Keratinocyte (primary cell): Measurements from ENCODE around the gene EIF3A. TPM values are rescaled to one million over a fixed set of nuclear protein-coding genes. Genes with fewer than 3 reads are reported as not detected.

Source experiments
- DNase-seq: peaks from one replicate; pipeline ENCODE4 v3.0.0-alpha.2; 2011; ENCODE audit warnings: low read depth, missing footprints, low spot score
- FAIRE-seq: peaks from 2 replicates; lab custom pipeline; 2011; peaks lifted over from hg19 to GRCh38; lab: Jason Lieb, UNC
- H2AFZ ChIP-seq: 2 replicates; pipeline ENCODE4 v1.6.0; 2012; ENCODE audit warnings: low read length, control low read depth, inconsistent platforms; ENCODE audit not compliant: control insufficient read depth
- H3K27ac ChIP-seq: 2 replicates; pipeline ENCODE4 v1.5.1; 2011; ENCODE audit warnings: low read length; ENCODE audit not compliant: control insufficient read depth, insufficient read depth
- H3K27me3 ChIP-seq: 3 replicates; pipeline ENCODE4 v1.6.0; 2011; ENCODE audit warnings: low read length; ENCODE audit not compliant: control insufficient read depth, insufficient read depth; ENCODE audit errors: extremely low read depth
- H3K36me3 ChIP-seq, 2 experiments: 2 replicates in 1 of 2; 3 replicates in 1 of 2; pipeline ENCODE4 v1.5.1; 2011; ENCODE audit warnings: low read length in 2 of 2, mild to moderate bottlenecking in 1 of 2; ENCODE audit not compliant: control insufficient read depth in 2 of 2, insufficient read depth in 2 of 2; ENCODE audit errors: extremely low read depth in 1 of 2
- H3K4me1 ChIP-seq: 3 replicates; pipeline ENCODE4 v1.5.1; 2011; ENCODE audit warnings: low read length; ENCODE audit not compliant: control insufficient read depth, insufficient read depth; ENCODE audit errors: extremely low read depth
- H3K4me2 ChIP-seq: 3 replicates; pipeline ENCODE4 v1.6.0; 2011; ENCODE audit warnings: low read depth, low read length; ENCODE audit not compliant: control insufficient read depth, insufficient read depth; ENCODE audit errors: extremely low read depth
- H3K4me3 ChIP-seq, 3 experiments: fragments of 200-600 bp in 1 of 3; sonication (generic) in 1 of 3; 2 replicates in 2 of 3; 3 replicates in 1 of 3; pipeline ENCODE4 v1.5.1; 2011 to 2016; ENCODE audit warnings: low read length in 3 of 3, mild to moderate bottlenecking in 3 of 3, control low read depth in 2 of 3, inconsistent platforms in 1 of 3, low read depth in 1 of 3, mixed read lengths in 1 of 3, mixed run types in 1 of 3, moderate library complexity in 1 of 3; ENCODE audit not compliant: control insufficient read depth in 2 of 3, insufficient read depth in 2 of 3; ENCODE audit errors: extremely low read depth in 1 of 3
- H3K79me2 ChIP-seq: 2 replicates; pipeline ENCODE4 v1.6.0; 2012; ENCODE audit warnings: low read length; ENCODE audit not compliant: control insufficient read depth, insufficient read depth
- H3K9ac ChIP-seq: 3 replicates; pipeline ENCODE4 v1.6.0; 2011; ENCODE audit warnings: low read length; ENCODE audit not compliant: control insufficient read depth, insufficient read depth; ENCODE audit errors: extremely low read depth
- H3K9me1 ChIP-seq: 3 replicates; pipeline ENCODE4 v1.6.0; 2011; ENCODE audit warnings: low read length; ENCODE audit not compliant: control insufficient read depth, insufficient read depth; ENCODE audit errors: extremely low read depth
- H3K9me3 ChIP-seq: 2 replicates; pipeline ENCODE4 v1.5.1; 2012; ENCODE audit warnings: low read depth, low read length; ENCODE audit not compliant: control insufficient read depth
- H4K20me1 ChIP-seq: 3 replicates; pipeline ENCODE4 v1.6.0; 2011; ENCODE audit warnings: low read length; ENCODE audit not compliant: control insufficient read depth, insufficient read depth; ENCODE audit errors: extremely low read depth
- CTCF ChIP-seq, 3 experiments: IDR thresholded peaks in 1 of 3; conservative IDR thresholded peaks in 1 of 3; optimal IDR thresholded peaks in 1 of 3; 2 replicates in 2 of 3; 3 replicates in 1 of 3; pipeline versions ENCODE3 to v1.5.1; 2011; ENCODE audit warnings: low read length in 3 of 3, mild to moderate bottlenecking in 3 of 3, moderate library complexity in 2 of 3, control low read depth in 1 of 3, inconsistent platforms in 1 of 3; ENCODE audit not compliant: insufficient read depth in 2 of 3; ENCODE audit errors: extremely low read depth in 1 of 3
- EZH2 ChIP-seq: IDR thresholded peaks from one replicate; pipeline ENCODE4 v1.6.1; 2012; ENCODE audit warnings: inconsistent platforms, mild to moderate bottlenecking, low read length, moderate library complexity
- dilution Hi-C: fragments of 300-500 bp; cut with MboI; formaldehyde crosslinking; loops from one replicate; pipeline ENCODE4 v1.7.0; 2020; ENCODE audit warnings: low sequenced_read_pairs; ENCODE audit not compliant: extremely low pct_ligation_motif_present
- polyA plus RNA-seq, 5 experiments: library from polyadenylated mRNA; depleted of rRNA in 3 of 5; stranded (reverse) in 3 of 5; stranded (forward) in 1 of 5; unstranded in 1 of 5; fragments of >200 nt; gene quantifications; 1 replicate in 1 of 5; 2 replicates in 3 of 5; 3 replicates in 1 of 5; pipeline versions ENCODE4 v1.2.1 to v1.2.3, GENCODE V29; 2011 to 2012; ENCODE audit warnings: missing spikeins in 2 of 5, low read depth in 1 of 5, low replicate concordance in 1 of 5

Gene EIF3A
- polyA plus RNA-seq, 1 donor (not counting 4 experiments of a cell fraction or from before 2014, with no cell fraction given), result 84.4 TPM

- peaks cover 7% of the 10 kb centered on the region for H4K20me1 ChIP-seq
- no peaks in the 10 kb centered on the region for H3K9me3 ChIP-seq
- no peak overlapping the region for H3K27ac ChIP-seq
- FAIRE-seq (no peak), DNase-seq (no peak)
- H3K9me1 ChIP-seq, result no peaks in the 10 kb centered on the region
- H3K9ac ChIP-seq, result no peak overlapping the region
- dilution Hi-C loops, result no loop called here
- peaks cover 84% of the 10 kb centered on the region for H3K79me2 ChIP-seq
- peaks cover 30 to 46% of the 10 kb centered on the region in 2 experiments for H3K36me3 ChIP-seq
- H3K4me1 ChIP-seq, result no peaks in the 10 kb centered on the region
- TF ChIP-seq EZH2 (no peak), CTCF (optimal IDR thresholded peaks at IDR 0.05 in 1 of 3, IDR thresholded peaks at IDR 0.05 in 1 of 3, conservative IDR thresholded peaks at IDR 0.05 in 1 of 3; ENCODE audit: extremely low read depth in 1 of 3, insufficient read depth in 2 of 3, low read length in 3 of 3) (no peak)
- no peaks in the 10 kb centered on the region for H3K27me3 ChIP-seq
- no peak overlapping the region for H3K4me2 ChIP-seq
- H2AFZ ChIP-seq, result no peak overlapping the region
- H3K4me3 ChIP-seq, result no peak overlapping the region
Measured at GRCh38 chr10:119049361-119049760, 31.3 kb downstream of the EIF3A start.

- no peak overlapping the region for H3K4me2 ChIP-seq
- H4K20me1 ChIP-seq, result peaks cover 13% of the 10 kb centered on the region
- FAIRE-seq (no peak), DNase-seq (no peak)
- H3K27me3 ChIP-seq, result no peaks in the 10 kb centered on the region
- TF ChIP-seq CTCF (optimal IDR thresholded peaks at IDR 0.05 in 1 of 3, IDR thresholded peaks at IDR 0.05 in 1 of 3, conservative IDR thresholded peaks at IDR 0.05 in 1 of 3; ENCODE audit: extremely low read depth in 1 of 3, insufficient read depth in 2 of 3, low read length in 3 of 3) (no peak), EZH2 (no peak)
- H3K9me3 ChIP-seq, result no peaks in the 10 kb centered on the region
- no peak overlapping the region for H3K4me3 ChIP-seq
- dilution Hi-C loops, result no loop called here
- H3K79me2 ChIP-seq, result peaks cover 88% of the 10 kb centered on the region
- H2AFZ ChIP-seq, result no peak overlapping the region
- no peaks in the 10 kb centered on the region for H3K9me1 ChIP-seq
- peaks cover 30 to 53% of the 10 kb centered on the region in 2 experiments for H3K36me3 ChIP-seq
- H3K27ac ChIP-seq, result no peak overlapping the region
- no peak overlapping the region for H3K9ac ChIP-seq
- H3K4me1 ChIP-seq, result no peaks in the 10 kb centered on the region
Measured at GRCh38 chr10:119045561-119045960, 35.1 kb downstream of the EIF3A start.
